ENCODE results near the gene CHD9.

- no peak for TF ChIP-seq POLR2A (IDR thresholded peaks at IDR 0.05)
- TF ChIP-seq CTCF (IDR thresholded peaks at IDR 0.05): no peak
- no peak for TF ChIP-seq EP300 (IDR thresholded peaks at IDR 0.05; ENCODE audit: low read depth)
- no peak for TF ChIP-seq POLR2AphosphoS5 (IDR thresholded peaks at IDR 0.05)
These were observed 178.2 kb downstream of the CHD9 start for GRCh38 chr16:53232826-53233529.
